Mucosa of descending colon (tissue), 3 donors: Measurements from ENCODE around the gene NLGN4X. TPM values are rescaled to one million over a fixed set of nuclear protein-coding genes. Genes with fewer than 3 reads are reported as not detected.

Experiments used
- ATAC-seq: fragments of 200-7000 bp; cut with Tn5 transposase; one replicate; pipeline ENCODE4 v1.9.1; 2020; ENCODE audit warnings: mild to moderate bottlenecking, moderate library complexity
- DNase-seq, 3 donors: peaks; one replicate each; pipeline ENCODE4 v3.0.0-alpha.2; 2020
- H3K36me3 ChIP-seq: fragments of 200-600 bp; one replicate; pipeline ENCODE4 v1.8.0; 2021; ENCODE audit warnings: low read depth, mild to moderate bottlenecking
- H3K4me1 ChIP-seq: fragments of 200-600 bp; one replicate; pipeline ENCODE4 v1.8.0; 2021; ENCODE audit warnings: low read depth, mild to moderate bottlenecking
- H3K4me3 ChIP-seq: fragments of 200-600 bp; one replicate; pipeline ENCODE4 v1.8.0; 2021; ENCODE audit warnings: mild to moderate bottlenecking
- H3K9me3 ChIP-seq: fragments of 200-600 bp; one replicate; pipeline ENCODE4 v1.8.0; 2021; ENCODE audit warnings: mild to moderate bottlenecking
- intact Hi-C, 2 donors: fragments of 100-400 bp; cut with DNase I in 1 of 2; cut with micrococcal nuclease in 1 of 2; formaldehyde crosslinking; loops; one replicate each; pipeline versions ENCODE4 v1.11.0 to v1.11.1; 2022; cut with DNase I, micrococcal nuclease
- total RNA-seq, 3 donors: library from RNA; stranded (reverse); fragmentation: NEBNext Ultra II Directional in 2 of 3; extraction: Animal tissue kit (Norgen Biotek cat#: 25700) in 2 of 3; gene quantifications; one replicate each; pipeline versions ENCODE4 v1.2.1 to v1.2.4, GENCODE V29; 2021 to 2023
- TF ChIP-seq, protein P1 (sequence below): fragments of 200-600 bp; IDR thresholded peaks from one replicate; pipeline ENCODE4 v1.8.0; 2022; ENCODE audit warnings: antibody characterized with exemption, mild to moderate bottlenecking
- donor health status: DM: no; HTN: no; CAD: no; lungs with moderate emphysema.
- donor health status: DM: no; HTN: no; CAD: no.
- donor health status: DM: no; HTN: yes; CAD: no.

Gene NLGN4X
- total RNA-seq, 3 donors from 2014 or later: 0.93 to 6.2 (median 1.1) TPM

DNA sequence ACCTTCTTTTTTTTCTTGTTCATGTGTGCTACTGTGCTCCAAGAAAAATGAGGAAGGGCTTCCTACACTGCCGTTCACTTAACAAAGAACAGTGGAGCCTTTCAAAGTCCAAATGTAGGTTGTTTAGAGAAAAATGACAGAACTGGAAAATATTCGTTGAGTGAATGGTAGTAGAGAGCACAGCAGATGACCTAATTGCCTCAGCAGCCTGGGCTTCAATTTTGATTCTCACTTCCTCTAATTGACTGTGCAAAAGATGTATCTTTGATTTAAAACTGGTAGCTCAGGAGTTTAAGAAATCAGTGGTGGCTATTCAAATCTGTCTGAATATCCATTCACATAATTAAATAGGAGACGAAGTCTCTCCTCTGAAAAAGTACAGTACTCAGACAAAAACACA, 5.2 kb downstream of the NLGN4X start:
- Histone ChIP-seq H3K4me3 (no peak overlapping the region), H3K9me3 (no peaks in the 10 kb centered on the region), H3K4me1 (no peaks in the 10 kb centered on the region), H3K36me3 (no peaks in the 10 kb centered on the region)
- no peak for ATAC-seq
- DNase-seq: no peak
- intact Hi-C loops: no loop called here
- TF ChIP-seq, protein P1, sequence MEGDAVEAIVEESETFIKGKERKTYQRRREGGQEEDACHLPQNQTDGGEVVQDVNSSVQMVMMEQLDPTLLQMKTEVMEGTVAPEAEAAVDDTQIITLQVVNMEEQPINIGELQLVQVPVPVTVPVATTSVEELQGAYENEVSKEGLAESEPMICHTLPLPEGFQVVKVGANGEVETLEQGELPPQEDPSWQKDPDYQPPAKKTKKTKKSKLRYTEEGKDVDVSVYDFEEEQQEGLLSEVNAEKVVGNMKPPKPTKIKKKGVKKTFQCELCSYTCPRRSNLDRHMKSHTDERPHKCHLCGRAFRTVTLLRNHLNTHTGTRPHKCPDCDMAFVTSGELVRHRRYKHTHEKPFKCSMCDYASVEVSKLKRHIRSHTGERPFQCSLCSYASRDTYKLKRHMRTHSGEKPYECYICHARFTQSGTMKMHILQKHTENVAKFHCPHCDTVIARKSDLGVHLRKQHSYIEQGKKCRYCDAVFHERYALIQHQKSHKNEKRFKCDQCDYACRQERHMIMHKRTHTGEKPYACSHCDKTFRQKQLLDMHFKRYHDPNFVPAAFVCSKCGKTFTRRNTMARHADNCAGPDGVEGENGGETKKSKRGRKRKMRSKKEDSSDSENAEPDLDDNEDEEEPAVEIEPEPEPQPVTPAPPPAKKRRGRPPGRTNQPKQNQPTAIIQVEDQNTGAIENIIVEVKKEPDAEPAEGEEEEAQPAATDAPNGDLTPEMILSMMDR: no peak

DNA sequence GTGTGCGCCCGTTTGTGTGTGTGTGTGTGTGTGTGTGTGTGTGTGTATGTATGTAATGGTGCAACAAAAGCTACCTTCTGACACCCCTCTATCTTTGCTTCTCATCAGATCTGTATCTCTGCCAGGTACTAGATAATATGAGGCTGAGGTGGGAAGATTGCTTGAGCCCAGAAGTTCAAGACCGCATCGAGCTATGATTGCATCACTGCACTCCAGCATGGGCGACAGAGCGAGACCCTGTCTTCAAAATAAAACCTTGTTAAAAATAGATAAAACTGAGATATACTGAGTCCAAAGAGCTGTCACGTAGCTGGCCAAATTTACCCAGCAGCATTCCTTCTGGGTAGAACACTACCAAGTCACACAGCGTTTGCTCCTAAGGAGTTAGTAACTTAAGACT, 18.4 kb downstream of the NLGN4X start:
- TF ChIP-seq, protein P1: no peak

DNA sequence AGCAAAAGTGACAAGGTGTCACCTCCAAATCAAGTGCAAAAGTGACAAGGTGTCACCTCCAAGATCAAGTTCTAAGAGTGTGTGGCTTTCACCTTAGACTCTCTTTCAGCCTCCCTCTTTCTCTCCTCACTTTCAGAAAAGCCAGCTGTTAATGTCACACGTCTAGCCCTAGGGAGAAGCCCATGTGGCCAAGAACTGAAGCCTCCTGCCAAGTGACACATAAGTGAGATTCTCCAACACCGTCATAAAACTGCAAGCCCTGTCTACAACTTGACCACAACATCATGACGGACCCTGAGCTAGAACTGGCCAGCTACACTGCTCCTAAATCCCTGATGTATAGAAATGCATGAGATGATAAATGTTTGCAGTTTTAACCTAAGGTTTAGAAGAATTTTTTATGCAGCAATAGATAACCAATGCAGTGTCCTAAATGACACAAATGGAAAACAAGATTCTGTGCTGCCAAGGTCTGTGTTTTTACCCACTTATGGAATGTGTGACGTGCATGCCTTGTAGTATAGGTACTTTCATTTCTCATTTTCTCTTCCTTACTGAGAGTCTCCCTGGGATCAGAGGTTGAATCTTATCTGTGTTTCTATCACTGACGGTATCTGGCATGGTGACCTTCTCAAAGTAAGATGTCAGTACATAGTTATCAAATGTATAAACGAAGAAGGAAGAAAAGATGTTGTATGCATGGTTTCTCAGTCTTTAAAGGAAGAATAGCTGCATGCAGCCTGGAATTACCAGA, 25.0 kb downstream of the NLGN4X start:
- intact Hi-C loops: no loop called here
- no peaks in the 10 kb centered on the region for H3K36me3 ChIP-seq
- ATAC-seq (no peak), DNase-seq (no peak)
- TF ChIP-seq, protein P1: no peak
- no peaks in the 10 kb centered on the region for H3K9me3 ChIP-seq
- no peak overlapping the region for H3K4me3 ChIP-seq
- no peaks in the 10 kb centered on the region for H3K4me1 ChIP-seq

More for the DNA sequence above, 18.4 kb downstream of the NLGN4X start:
- Histone ChIP-seq H3K4me1 (no peaks in the 10 kb centered on the region), H3K36me3 (no peaks in the 10 kb centered on the region), H3K4me3 (no peak overlapping the region), H3K9me3 (no peaks in the 10 kb centered on the region)
- ATAC-seq: no peak
- no peak for DNase-seq
- intact Hi-C loops: no loop called here

DNA sequence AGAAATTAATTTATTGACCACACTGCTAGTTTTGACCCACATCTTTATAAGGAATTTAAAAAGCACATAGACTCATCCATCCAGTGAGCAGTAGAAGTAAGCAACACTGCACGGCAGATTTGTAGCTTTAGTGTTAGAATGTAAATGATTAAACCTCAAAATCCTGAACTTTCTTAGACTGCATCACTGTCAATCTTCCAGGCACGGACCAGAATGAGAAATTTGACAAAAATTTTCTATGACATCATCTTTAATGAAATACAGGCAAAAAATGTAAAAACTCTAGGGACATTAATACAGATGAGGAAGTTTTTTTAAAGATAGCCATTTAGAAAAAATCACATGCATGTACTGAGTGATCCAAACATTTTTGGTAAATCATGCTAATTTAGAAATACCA, 29.2 kb downstream of the NLGN4X start:
- intact Hi-C loops: no loop called here
- TF ChIP-seq, protein P1: no peak
- DNase-seq (no peak), ATAC-seq (no peak)
- H3K9me3 ChIP-seq: no peaks in the 10 kb centered on the region
- no peak overlapping the region for H3K4me3 ChIP-seq
- no peaks in the 10 kb centered on the region for H3K36me3 ChIP-seq
- H3K4me1 ChIP-seq: no peaks in the 10 kb centered on the region

DNA sequence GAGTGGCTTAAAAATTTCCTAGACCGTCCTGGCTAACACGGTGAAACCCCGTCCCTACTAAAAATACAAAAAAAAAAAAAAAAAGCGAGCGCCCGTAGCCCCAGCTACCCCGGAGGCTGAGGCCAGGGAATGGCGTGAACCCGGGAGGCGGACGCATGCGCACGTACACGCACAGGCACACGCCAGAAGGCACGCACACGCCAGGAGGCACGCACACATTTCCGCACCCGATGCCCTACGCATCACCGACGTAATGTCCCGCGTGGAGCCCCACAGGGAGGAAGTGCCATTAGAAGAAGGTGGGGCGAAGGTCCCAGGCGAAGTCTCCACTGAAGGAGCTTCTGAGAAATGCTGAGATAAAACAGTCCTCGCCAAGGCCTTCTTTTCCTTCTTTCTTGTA, 41.4 kb downstream of the NLGN4X start:
- H3K4me1 ChIP-seq: no peaks in the 10 kb centered on the region
- DNase-seq (no peak), ATAC-seq (no peak)
- H3K4me3 ChIP-seq: no peak overlapping the region
- TF ChIP-seq, protein P1: no peak
- no peaks in the 10 kb centered on the region for H3K9me3 ChIP-seq
- no peaks in the 10 kb centered on the region for H3K36me3 ChIP-seq
- intact Hi-C loops: no loop called here
